KOPT-K1 (cell line): ENCODE measurements around the gene CKB.
"Not testable (repeated sequence)": the region's sequence is repeated elsewhere in the genome, so short reads cannot be mapped to it uniquely, and the experiment has no call there.

Experiments used
- H3K27ac ChIP-seq: fragments of 200-600 bp; sonication (generic); 2 replicates; pipeline ENCODE4 v1.5.1; 2016; ENCODE audit warnings: antibody characterized with exemption, mild to moderate bottlenecking, low read depth, low read length; ENCODE audit not compliant: poor library complexity, severe bottlenecking
- H3K36me3 ChIP-seq: fragments of 200-600 bp; sonication (generic); 2 replicates; pipeline ENCODE4 v1.5.1; 2017; ENCODE audit warnings: antibody characterized with exemption, mild to moderate bottlenecking, low read length, moderate library complexity; ENCODE audit not compliant: insufficient read depth
- H3K9me3 ChIP-seq: fragments of 200-600 bp; sonication (generic); 2 replicates; pipeline ENCODE4 v1.5.1; 2017; ENCODE audit warnings: antibody characterized with exemption, low read length, mild to moderate bottlenecking; ENCODE audit not compliant: insufficient read depth, poor library complexity, severe bottlenecking

Gene CKB

DNA sequence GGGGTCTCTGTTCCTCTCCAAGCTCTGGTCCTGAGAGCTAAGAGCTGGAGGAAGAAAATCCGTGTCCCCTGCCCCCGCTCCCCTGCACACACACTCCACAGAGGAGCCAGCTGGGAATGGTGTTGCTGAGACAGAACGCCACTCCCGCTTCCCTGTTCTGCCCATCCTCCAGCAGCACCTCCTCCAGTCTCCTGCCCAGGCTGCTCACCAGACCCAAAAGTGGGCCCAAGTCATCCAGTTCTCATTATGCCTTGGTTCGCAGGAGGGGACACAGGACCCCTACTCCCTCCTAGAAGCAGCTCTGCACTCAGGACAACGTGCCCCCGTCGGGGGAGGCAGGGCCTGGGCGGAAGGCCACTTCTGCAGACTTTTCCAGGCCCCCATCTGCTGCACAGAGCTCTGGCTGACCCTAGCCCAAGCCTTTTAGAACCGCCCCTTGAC, 5.5 kb upstream of the CKB start:
- no peaks in the 10 kb centered on the region for H3K9me3 ChIP-seq
- peak overlapping the region; percentile 74 for H3K27ac ChIP-seq
- peaks cover 26% of the 10 kb centered on the region; the same call in 1 of the 2 replicates for H3K36me3 ChIP-seq

DNA sequence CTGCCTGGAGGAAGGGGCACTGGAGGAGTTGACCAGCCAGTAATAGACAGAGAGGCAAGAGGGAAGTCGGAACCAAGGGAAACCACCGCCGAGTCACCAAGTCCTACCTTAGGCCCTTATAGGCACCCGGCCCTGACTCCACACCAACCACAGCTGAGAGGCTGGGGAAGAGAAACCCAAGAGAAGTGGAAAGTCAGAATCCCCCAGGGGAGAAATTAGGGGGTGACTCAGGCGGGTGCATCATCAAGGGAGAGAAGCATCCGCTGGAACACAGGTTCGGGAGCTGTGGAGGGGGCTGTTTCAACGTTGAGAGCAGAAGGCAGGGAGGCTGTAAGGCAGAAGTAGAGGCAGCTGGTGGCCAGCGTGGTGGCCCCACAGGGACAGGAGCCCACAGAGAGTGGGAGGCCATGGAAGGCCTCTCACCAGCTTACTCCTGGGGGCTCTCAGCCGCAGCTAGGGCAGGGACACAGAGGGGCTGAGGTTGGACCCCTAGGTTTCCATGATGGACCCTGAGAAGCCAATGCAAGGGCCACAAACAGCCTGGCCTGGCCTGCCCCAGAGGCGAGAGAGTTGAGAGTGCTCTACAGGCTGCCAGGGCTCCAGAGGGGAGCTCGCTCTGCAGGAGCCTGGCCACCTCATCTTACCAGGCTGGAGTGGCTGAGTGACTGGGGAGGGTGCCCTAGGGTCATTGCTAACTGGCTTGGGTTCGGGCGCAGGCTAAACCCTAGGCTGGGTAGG, 4.9 kb upstream of the CKB start:
- Histone ChIP-seq H3K9me3 (no peaks in the 10 kb centered on the region), H3K36me3 (peaks cover 20% of the 10 kb centered on the region; the same call in 1 of the 2 replicates), H3K27ac (no peak overlapping the region)

DNA sequence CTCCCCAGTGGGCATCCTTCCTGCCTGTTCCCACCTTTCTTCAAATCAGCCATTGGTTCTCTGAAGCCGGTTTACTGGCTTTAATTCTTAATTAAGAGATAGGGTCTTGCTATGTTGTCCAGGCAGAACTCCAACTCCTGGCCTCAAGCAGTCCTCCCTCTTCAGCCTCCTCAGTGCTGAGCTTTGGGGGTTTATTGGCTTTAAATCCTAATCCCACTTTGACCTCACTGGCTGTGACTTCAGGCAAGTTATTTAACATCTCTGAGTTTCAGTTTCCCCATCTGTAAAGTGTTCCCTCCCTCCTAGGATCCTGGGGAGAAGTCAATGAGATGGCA, 4.3 kb upstream of the CKB start:
- Histone ChIP-seq H3K27ac (no peak overlapping the region), H3K9me3 (no peaks in the 10 kb centered on the region)

DNA sequence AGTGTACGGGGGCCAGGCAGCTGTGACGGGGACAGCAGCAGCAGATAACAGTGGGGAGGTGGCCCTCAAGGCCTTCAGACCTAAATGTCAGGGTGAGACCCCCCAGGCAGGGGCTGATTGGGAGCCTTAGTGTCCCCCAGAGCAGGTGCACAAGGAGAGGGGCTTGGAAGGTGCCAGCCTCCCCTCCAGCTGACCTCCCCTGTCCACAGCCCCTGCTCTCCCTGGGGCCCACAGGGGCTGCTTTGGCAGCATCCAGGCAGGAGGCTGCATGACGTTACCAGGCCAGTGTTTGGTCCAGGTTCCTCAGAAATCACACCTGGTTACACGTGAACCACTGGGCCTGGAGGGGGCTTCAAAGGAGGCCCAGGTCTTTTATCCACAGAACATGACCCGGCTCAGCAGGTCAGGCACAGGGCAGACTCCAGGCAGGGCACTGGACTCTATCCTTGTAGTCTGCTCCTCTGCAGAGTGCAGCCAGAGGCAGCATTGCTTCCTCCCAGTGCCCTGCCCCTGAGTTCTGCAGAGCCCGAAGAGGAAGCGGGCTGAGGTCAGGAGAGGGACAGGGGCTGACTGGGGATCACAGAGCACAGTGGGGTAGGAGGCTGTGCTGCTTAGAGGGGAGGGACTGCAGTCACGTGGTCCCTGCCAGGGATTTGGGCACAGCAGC, 3.8 kb upstream of the CKB start:
- Histone ChIP-seq H3K27ac (no peak overlapping the region), H3K36me3 (peaks cover 9% of the 10 kb centered on the region; the same call in 1 of the 2 replicates), H3K9me3 (no peaks in the 10 kb centered on the region)

More for the DNA sequence above, 4.3 kb upstream of the CKB start:
- H3K36me3 ChIP-seq: peaks cover 14% of the 10 kb centered on the region; the same call in 1 of the 2 replicates

DNA sequence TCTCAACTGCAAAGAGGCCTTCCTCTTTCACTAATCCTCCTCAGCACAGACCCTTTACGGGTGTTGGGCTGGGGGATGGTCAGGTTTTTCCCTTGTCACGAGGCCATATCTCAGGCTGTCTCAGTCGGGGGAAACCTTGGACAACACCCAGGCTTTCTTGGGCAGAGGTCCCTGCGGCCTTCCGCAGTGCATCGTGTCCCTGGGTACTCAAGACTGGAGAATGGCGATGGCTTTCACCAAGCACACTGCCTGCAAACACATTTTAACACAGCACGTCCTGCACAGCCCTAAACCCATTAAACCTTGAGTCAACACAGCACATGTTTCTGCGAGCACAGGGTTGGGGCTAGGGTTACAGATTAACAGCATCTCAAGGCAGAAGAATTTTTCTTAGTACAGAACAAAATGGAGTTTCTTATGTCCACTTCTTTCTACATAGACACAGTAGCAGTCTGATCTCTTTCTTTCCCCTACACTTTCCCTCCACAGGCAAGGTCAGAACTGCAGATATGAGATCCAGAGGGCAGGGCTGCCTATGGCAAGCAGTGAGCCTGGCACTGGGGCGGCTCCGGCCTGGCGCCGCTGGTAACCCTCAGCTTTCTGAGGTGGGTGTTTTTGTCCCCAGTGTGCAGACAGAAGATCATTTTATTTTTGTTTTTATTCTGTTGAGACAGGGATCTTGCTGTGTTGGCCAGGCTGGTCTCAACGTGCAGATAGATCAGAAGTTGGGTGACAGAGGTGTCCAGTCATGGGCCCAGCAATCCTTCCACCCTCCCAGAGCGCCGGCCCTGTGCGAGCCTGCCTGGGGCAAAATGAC, 3.0 kb upstream of the CKB start:
- not testable (repeated sequence) for H3K9me3 ChIP-seq, H3K27ac ChIP-seq, H3K36me3 ChIP-seq

DNA sequence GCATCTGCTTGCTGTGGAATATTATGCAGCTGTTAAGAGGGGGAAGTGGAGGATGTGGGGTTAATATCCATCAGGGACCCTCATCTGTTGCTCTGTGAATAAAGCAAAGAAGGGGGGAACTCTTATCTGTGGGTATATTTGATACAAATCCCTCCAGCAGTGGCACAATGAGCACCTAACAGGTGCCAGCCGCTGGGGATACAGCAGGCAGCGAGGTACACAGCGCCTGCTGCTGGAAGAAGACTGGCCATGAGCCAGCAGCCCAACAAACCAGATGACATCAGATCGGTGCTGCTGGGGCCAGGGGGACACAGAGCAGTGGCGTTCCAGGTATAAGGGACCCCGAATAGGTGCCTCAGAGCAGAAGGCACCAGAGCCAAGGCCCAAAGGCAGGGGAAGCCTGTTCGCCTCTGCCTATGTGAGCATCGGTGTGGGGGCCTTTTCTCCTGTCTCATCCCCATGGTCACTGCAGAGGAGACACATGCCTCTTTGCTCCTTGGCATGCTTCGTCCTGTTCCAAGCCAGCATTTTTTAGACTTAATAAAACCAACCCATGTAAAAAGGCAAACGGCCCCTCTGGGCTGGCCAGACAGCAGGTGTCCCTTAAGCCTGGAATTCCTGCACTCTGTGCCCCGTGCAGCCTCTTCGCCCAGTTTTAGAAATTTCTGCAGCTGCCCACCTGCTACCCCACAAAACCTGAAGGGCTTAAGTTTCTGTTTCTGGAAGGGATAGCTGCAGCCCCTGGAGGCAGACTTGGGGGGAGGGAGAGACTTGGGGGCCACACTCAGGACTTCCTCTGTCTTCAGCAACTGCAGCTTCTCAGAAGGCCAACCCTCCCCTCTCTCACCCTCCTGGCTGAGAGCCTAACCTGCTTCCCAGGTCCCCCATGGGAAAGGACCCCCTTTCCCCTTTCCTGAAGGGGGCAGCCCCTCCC, 1.6 kb upstream of the CKB start:
- no peak overlapping the region for H3K27ac ChIP-seq
- H3K9me3 ChIP-seq: no peaks in the 10 kb centered on the region
- H3K36me3 ChIP-seq: no peaks in the 10 kb centered on the region

DNA sequence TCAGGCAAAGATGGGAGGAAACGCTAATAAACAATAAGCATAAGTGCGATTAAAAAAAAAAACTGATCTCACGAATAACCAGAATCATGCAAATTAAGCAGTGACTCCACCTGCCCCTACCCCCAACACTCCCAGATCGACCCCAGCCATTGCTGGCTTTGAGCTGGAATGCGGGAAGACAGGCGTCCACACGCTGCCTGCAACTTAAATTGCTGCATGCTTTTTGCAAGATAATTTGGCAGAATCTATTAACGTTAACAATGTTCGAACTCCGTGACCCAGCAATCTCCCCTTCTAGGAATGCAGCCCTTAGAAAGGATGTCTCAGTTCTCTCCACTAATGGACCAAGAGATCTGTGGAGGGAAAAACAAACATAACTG, 935 bp upstream of the CKB start:
- no peaks in the 10 kb centered on the region for H3K9me3 ChIP-seq
- H3K27ac ChIP-seq: no peak overlapping the region
- no peaks in the 10 kb centered on the region for H3K36me3 ChIP-seq

DNA sequence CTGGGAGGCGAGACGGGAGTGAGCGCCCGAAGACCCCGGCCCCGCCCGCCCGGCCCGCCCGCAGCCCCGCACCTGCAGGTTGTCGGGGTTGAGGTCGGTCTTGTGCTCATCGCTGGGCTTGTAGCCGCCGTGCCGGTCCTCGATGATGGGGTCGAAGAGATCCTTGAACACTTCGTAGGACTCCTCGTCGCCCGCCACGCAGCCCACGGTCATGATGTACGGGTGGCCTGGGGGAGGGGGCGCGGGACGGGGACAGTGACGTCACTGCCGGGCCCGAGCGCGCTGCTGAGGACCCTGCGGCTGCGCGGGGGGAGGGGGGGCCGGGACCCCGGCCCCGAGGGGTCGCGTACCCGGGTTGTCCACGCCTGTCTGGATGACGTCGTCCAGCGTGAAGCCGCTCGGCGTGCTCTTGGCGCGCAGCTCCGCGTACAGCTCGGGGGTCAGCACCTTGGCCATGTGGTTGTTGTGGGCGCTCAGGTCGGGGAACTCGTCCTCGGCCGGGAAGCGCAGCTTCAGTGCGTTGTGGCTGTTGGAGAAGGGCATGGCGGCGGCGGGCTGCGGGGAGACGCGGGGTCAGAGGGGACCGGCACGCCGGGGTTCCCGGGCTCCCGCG, 573 bp downstream of the CKB start:
- no peaks in the 10 kb centered on the region for H3K36me3 ChIP-seq
- H3K9me3 ChIP-seq: no peaks in the 10 kb centered on the region
- H3K27ac ChIP-seq: no peak overlapping the region

DNA sequence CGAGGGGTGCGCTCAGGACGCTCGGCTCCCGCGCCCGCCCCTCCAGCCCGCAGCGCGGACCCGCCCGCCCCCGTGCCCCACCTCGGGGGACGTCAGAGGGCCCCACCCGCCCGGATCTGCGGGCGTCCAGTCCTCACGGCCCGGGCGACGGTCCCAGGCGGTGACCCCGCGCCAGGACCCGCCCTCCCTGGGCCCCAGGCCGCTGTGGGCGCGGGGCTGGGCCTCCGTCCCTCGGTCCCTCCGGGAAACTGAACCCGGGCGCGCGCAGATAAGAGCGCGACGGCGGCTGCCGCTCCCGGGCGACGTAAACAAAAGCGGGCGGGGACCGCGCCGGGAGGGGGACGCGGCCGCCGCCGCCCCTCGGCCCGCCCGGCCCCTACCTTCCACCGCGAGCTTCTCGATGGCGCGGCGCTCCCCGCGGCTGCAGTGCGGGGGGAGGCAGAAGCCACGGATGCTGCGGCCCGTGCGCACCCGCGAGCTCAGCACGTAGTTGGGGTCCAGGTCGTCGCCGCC, 1.1 kb downstream of the CKB start:
- no peaks in the 10 kb centered on the region for H3K36me3 ChIP-seq
- no peak overlapping the region for H3K27ac ChIP-seq
- H3K9me3 ChIP-seq: no peaks in the 10 kb centered on the region

DNA sequence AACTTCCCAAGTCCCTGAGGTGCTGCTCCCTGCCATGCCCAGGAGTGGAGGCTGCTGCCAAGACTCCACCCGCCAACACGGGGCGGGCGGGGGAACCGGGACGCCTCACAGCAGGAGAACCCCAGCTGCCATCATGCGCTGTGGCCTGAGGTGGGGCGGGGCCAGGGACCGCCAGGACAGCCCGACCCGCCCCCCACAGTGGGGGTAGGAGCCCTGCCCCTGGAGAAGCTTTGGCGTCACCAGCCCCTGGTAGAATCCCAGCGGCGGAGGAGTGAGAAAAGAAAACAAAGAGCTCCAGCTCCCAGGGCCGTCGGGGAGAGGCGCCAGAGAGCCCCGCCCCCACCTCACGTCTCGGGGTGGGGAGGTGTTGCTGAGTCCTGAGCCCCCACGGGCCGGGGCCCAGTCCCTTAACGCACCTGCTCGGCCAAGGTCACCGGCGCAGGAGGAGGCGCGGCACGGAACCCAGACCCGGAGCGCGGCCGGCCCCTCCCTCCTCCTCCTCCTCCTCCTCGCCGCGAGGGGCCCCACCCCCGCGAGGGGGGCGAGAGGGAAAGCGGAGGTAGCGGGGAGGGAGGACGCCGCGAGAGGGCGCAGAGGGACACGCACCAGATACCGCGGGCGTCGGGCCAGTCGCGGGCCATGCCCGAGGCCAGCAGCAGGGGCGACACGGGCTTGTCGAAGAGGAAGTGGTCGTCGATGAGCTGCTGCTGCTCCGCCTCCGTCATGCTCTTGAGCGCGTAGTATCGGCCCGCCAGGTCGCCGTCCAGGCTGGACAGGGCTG, 1.8 kb downstream of the CKB start:
- Histone ChIP-seq H3K27ac (no peak overlapping the region), H3K36me3 (no peaks in the 10 kb centered on the region), H3K9me3 (no peaks in the 10 kb centered on the region)

DNA sequence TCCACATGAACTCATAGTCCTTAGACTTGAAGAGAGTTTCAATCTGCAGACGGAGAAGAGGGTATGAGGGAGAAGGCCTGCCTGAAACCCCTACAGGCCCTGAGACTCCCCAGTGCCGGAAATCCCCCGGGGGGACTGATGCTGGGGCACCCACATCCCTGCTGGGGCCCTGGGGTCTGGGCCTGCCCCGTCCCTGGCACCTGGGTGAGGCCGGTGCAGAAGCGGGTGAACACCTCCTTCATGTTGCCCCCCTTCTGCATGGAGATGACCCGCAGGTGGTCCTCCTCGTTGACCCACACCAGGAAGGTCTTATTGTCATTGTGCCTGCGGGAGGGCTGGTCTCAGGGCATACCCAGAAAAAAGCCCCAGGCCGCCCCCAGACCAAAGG, 2.4 kb downstream of the CKB start:
- H3K9me3 ChIP-seq: no peaks in the 10 kb centered on the region
- H3K27ac ChIP-seq: no peak overlapping the region
- H3K36me3 ChIP-seq: no peaks in the 10 kb centered on the region

DNA sequence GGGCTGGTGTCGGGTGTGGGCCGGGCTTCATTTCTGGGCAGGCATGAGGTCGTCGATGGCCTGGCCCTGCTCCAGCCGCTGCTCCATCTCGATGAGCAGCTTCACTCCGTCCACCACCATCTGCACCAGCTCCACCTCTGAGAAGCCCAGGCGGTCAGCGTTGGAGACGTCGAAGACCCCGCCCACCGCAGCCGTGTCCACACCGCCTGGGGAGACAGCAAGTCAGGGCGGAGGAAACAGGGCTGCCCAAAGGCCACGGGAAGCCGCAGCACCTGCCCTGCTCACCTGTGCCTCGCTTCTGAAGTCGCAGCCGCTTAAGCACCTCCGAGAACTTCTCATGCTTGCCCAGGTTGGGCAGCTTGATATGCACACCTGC, 2.8 kb downstream of the CKB start:
- no peaks in the 10 kb centered on the region for H3K36me3 ChIP-seq
- no peak overlapping the region for H3K27ac ChIP-seq
- H3K9me3 ChIP-seq: no peaks in the 10 kb centered on the region

DNA sequence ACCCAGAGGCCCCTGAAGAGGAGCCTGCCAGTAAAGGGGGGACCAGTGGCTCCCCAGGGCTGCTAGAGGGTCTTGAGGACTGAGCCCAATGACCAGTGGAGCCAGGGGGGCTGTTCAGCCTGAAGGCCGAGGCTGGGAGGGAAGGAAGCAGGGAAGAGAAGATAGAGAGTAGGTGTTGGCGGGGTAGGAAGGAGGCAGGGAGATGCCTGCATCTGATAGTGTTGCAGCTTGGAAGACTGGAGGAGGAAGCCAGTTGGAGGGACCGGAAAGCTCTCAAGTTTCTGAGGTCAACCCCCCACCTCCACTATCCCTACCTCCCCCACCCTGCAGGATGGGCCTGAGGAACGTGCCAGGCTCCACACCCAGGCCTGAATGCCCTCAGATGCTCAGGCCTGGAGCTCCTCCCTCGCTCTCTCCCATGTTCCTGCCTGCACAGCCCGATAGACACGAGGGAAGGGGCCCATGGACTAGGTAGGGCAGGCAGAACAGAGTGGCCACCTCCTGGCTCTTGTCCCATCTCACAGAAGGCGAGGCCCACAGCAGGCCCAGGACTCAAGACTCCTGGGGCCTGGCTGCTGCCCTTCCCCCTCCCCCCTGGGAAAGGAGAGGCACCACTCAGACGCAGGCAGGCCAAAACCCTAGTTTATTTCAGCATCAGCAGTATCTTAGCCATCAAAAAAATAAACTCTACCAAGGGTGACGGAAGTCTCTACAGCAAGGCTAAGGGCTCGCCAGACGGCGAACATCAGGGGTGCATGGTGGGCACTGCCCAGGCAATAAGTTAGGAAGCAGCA, 3.4 kb downstream of the CKB start:
- Histone ChIP-seq H3K27ac (no peak overlapping the region), H3K36me3 (no peaks in the 10 kb centered on the region), H3K9me3 (no peaks in the 10 kb centered on the region)
